GM18858 (cell line): Measurements from ENCODE around the gene NR1D2.
"Not testable (repeated sequence)": the region's sequence is repeated elsewhere in the genome, so short reads cannot be mapped to it uniquely, and the experiment has no call there.

Source experiments
- ATAC-seq: cut with Tn5 transposase; IDR thresholded peaks from one replicate; pipeline ENCODE4 v1.9.1; 2021; ENCODE audit not compliant: unreplicated experiment

NR1D2 gene

GRCh38 chr3:23944861-23945662 lies at the start of gene NR1D2:
Gene NR1D2, plus strand, starts transcription at chr3:23945286. Its CDS starts 293 bp downstream, at chr3:23945579.
- ATAC-seq = peak; percentile 27

- no peak for ATAC-seq
Observed at GRCh38 chr3:23900744-23901143, 44.3 kb upstream of the NR1D2 start.

GRCh38 chr3:23904545-23904944 lies 40.5 kb upstream of the NR1D2 start:
- ATAC-seq = no peak

GRCh38 chr3:23909341-23909740 lies 35.7 kb upstream of the NR1D2 start:
- no peak for ATAC-seq

GRCh38 chr3:23911397-23911796 lies 33.7 kb upstream of the NR1D2 start:
- no peak for ATAC-seq

GRCh38 chr3:23912335-23912734 lies 32.8 kb upstream of the NR1D2 start:
- ATAC-seq = not testable (repeated sequence)

GRCh38 chr3:23913182-23913581 lies 31.9 kb upstream of the NR1D2 start:
- ATAC-seq = no peak

GRCh38 chr3:23913873-23914743 lies 31.0 kb upstream of the NR1D2 start:
- peak; percentile 14 for ATAC-seq

- ATAC-seq = no peak
Observed at GRCh38 chr3:23915537-23916108, 29.5 kb upstream of the NR1D2 start.

GRCh38 chr3:23916152-23916885 lies 28.8 kb upstream of the NR1D2 start:
- ATAC-seq = peak; percentile 37

- ATAC-seq = peak; percentile 89
Observed at GRCh38 chr3:23916886-23917678, 28.0 kb upstream of the NR1D2 start, which contains the start of the genes NKIRAS1 and RPL15. Gene NKIRAS1, minus strand, starts transcription at chr3:23916990. Its CDS starts 6,086 bp downstream, at chr3:23910904. Gene RPL15, plus strand, starts transcription at chr3:23917132. Its CDS starts 728 bp downstream, at chr3:23917860.

GRCh38 chr3:23917679-23918303 lies 27.3 kb upstream of the NR1D2 start:
- ATAC-seq = not testable (repeated sequence)

- ATAC-seq = not testable (repeated sequence)
Observed at GRCh38 chr3:23918331-23918730, 26.8 kb upstream of the NR1D2 start.

- no peak for ATAC-seq
Observed at GRCh38 chr3:23919628-23920027, 25.5 kb upstream of the NR1D2 start.

GRCh38 chr3:23920151-23920655 lies 24.9 kb upstream of the NR1D2 start:
- no peak for ATAC-seq

GRCh38 chr3:23921052-23921511 lies 24.0 kb upstream of the NR1D2 start:
- ATAC-seq = no peak

GRCh38 chr3:23923786-23924185 lies 21.3 kb upstream of the NR1D2 start:
- ATAC-seq = no peak

- ATAC-seq = no peak
Observed at GRCh38 chr3:23926246-23926645, 18.8 kb upstream of the NR1D2 start.

- ATAC-seq = no peak
Observed at GRCh38 chr3:23926736-23927135, 18.4 kb upstream of the NR1D2 start.
